Naive thymus-derived CD4-positive, alpha-beta T cell (primary cell): ENCODE data around the gene CLNK. TPM values are rescaled to one million over a fixed set of nuclear protein-coding genes. Genes with fewer than 3 reads are reported as not detected.

Experiments used
- ATAC-seq: fragments of 150-1000 bp; cut with Tn5 transposase; 2 replicates; pipeline ENCODE4 v1.10.0; 2021; ENCODE audit warnings: mild to moderate bottlenecking, moderate library complexity
- CTCF ChIA-PET: fragments of 350-600 bp; sonication (Branson Sonifier 250); formaldehyde crosslinking; loops from one replicate; lab custom pipeline; 2021; ENCODE audit warnings: antibody characterized with exemption; lab: Charles Lee
- POLR2A ChIA-PET: fragments of 350-600 bp; sonication (Branson Sonifier 250); formaldehyde crosslinking; loops from one replicate; lab custom pipeline; 2021; ENCODE audit warnings: antibody characterized with exemption, inconsistent platforms; lab: Charles Lee
- DNase-seq, 9 donors: peaks; one replicate each; pipeline versions ENCODE4 v3.0.0 to v3.0.0-alpha.2; 2020 to 2022; ENCODE audit warnings: mixed read lengths in 1 of 9
- H3K27ac ChIP-seq: one replicate; pipeline ENCODE4 v1.7.0; 2013; ENCODE audit warnings: mild to moderate bottlenecking, low read depth, low read length, moderate library complexity
- H3K27me3 ChIP-seq, 2 donors: one replicate each; pipeline ENCODE4 v1.7.0; 2013; ENCODE audit warnings: low read length in 2 of 2, mild to moderate bottlenecking in 2 of 2, moderate library complexity in 2 of 2; ENCODE audit not compliant: control insufficient read depth in 2 of 2, insufficient read depth in 2 of 2
- H3K36me3 ChIP-seq, 3 experiments: 1 replicate in 2 of 3; 2 replicates in 1 of 3; pipeline ENCODE4 v1.7.0; 2013; ENCODE audit warnings: low read length in 3 of 3, mild to moderate bottlenecking in 3 of 3, moderate library complexity in 1 of 3; ENCODE audit not compliant: insufficient read depth in 3 of 3, control insufficient read depth in 2 of 3
- H3K4me1 ChIP-seq, 2 donors: one replicate each; pipeline ENCODE4 v1.7.0; 2013; ENCODE audit warnings: low read length in 2 of 2, mild to moderate bottlenecking in 2 of 2, moderate library complexity in 1 of 2; ENCODE audit not compliant: control insufficient read depth in 2 of 2, insufficient read depth in 2 of 2
- H3K4me3 ChIP-seq: 2 replicates; pipeline ENCODE4 v1.7.0; 2013; ENCODE audit warnings: mild to moderate bottlenecking, low read length
- H3K9me3 ChIP-seq, 3 experiments: 1 replicate in 2 of 3; 2 replicates in 1 of 3; pipeline ENCODE4 v1.7.0; 2013; ENCODE audit warnings: low read length in 3 of 3; ENCODE audit not compliant: control insufficient read depth in 2 of 3
- H3K27ac Mint-ChIP-seq, 9 donors: one replicate each; pipeline ENCODE4 v1.8.0; 2020 to 2022; ENCODE audit warnings: mixed read lengths in 9 of 9, mild to moderate bottlenecking in 8 of 9, moderate library complexity in 5 of 9, inconsistent platforms in 2 of 9
- H3K27me3 Mint-ChIP-seq, 5 donors: one replicate each; pipeline ENCODE4 v1.8.0; 2021 to 2022; ENCODE audit warnings: mixed read lengths in 5 of 5, mild to moderate bottlenecking in 1 of 5
- H3K36me3 Mint-ChIP-seq, 5 donors: one replicate each; pipeline ENCODE4 v1.8.0; 2020 to 2022; ENCODE audit warnings: mixed read lengths in 5 of 5, mild to moderate bottlenecking in 3 of 5, inconsistent platforms in 1 of 5
- H3K4me1 Mint-ChIP-seq, 7 donors: one replicate each; pipeline ENCODE4 v1.8.0; 2020 to 2022; ENCODE audit warnings: mixed read lengths in 7 of 7, mild to moderate bottlenecking in 3 of 7, inconsistent platforms in 1 of 7
- H3K4me3 Mint-ChIP-seq, 10 donors: one replicate each; pipeline ENCODE4 v1.8.0; 2020 to 2022; ENCODE audit warnings: mild to moderate bottlenecking in 10 of 10, mixed read lengths in 10 of 10, moderate library complexity in 6 of 10, inconsistent platforms in 2 of 10
- H3K9me3 Mint-ChIP-seq, 11 donors: one replicate each; pipeline ENCODE4 v1.8.0; 2020 to 2022; ENCODE audit warnings: mixed read lengths in 11 of 11, mild to moderate bottlenecking in 4 of 11, inconsistent platforms in 1 of 11, moderate library complexity in 1 of 11
- intact Hi-C, 2 donors: fragments of 100-400 bp; cut with micrococcal nuclease; formaldehyde crosslinking; loops; one replicate each; pipeline ENCODE4 v1.15.1; 2023
- polyA plus RNA-seq, 2 donors: library from polyadenylated mRNA; unstranded; fragments of 300-500 nt; fragmentation: Illumina TruSeq; gene quantifications; one replicate each; pipeline ENCODE4 v1.2.3, GENCODE V29; 2021
- total RNA-seq, 6 experiments: library from RNA in 5 of 6; stranded (reverse) in 5 of 6; gene quantifications; 1 replicate in 5 of 6; 2 replicates in 1 of 6; pipeline ENCODE4 v1.2.3 and lab custom pipeline; 2021 to 2026

CLNK gene
- total and polyA plus RNA-seq, 7 experiments from 2014 or later = 0.13 to 0.66 (median 0.22) TPM; not detected in 4

DNA sequence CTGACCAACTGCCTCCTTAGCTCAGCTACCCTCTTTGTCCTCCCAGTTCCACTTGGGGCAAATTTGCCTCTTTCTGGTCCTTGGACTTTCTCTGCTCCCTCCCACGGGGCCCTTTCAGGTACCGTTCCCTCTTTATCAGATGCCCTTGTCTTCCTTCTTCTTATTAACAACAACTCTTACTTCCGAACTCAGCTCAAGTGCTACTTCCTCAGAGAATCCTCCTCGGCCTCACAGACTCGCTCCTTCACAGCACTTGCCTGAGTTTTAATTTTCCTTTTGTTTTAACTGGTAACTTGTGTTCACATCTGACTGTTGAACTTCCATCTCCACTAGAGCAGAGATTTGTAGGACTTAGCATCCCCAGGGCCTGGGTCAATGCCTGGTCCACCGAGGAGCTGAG, 85.7 kb downstream of the CLNK start:
- no peak for DNase-seq
- no peak overlapping the region for H3K27ac Mint-ChIP-seq
- H3K4me3 Mint-ChIP-seq = no peak overlapping the region
- Histone ChIP-seq H3K27ac (no peak overlapping the region), H3K36me3 (no peaks in the 10 kb centered on the region), H3K4me1 (no peaks in the 10 kb centered on the region), H3K9me3 (no peaks in the 10 kb centered on the region), H3K4me3 (no peak overlapping the region), H3K27me3 (no peaks in the 10 kb centered on the region)
- H3K27me3 Mint-ChIP-seq = peaks cover 0 to 2% (median 0%) of the 10 kb centered on the region in 5 donors
- no peaks in the 10 kb centered on the region for H3K36me3 Mint-ChIP-seq
- CTCF ChIA-PET = interaction anchor here (0.6 to 1.4 kb wide), 2 partner anchors 438 to 580 kb away, joined by 3 to 4 read pairs; no protein-coding TSS in a partner anchor
- H3K9me3 Mint-ChIP-seq = no peaks in the 10 kb centered on the region
- POLR2A ChIA-PET = no interaction called here
- intact Hi-C loops = no loop called here
- no peaks in the 10 kb centered on the region for H3K4me1 Mint-ChIP-seq
- ATAC-seq = no peak

- POLR2A ChIA-PET = no interaction called here
- intact Hi-C loops = no loop called here
- Mint-ChIP-seq H3K27me3 (peaks cover 0 to 2% (median 0%) of the 10 kb centered on the region in 5 donors), H3K36me3 (no peaks in the 10 kb centered on the region), H3K4me1 (no peaks in the 10 kb centered on the region), H3K27ac (no peak overlapping the region), H3K4me3 (no peak overlapping the region), H3K9me3 (no peaks in the 10 kb centered on the region)
- no peak for DNase-seq
- H3K9me3 ChIP-seq = no peaks in the 10 kb centered on the region
- H3K27me3 ChIP-seq = no peaks in the 10 kb centered on the region
- H3K27ac ChIP-seq = no peak overlapping the region
- CTCF ChIA-PET = no interaction called here
- H3K4me3 ChIP-seq = no peak overlapping the region
- no peaks in the 10 kb centered on the region for H3K4me1 ChIP-seq
- H3K36me3 ChIP-seq = no peaks in the 10 kb centered on the region
- no peak for ATAC-seq
These were observed 87.8 kb downstream of the CLNK start for GRCh38 chr4:10596586-10597290.

DNA sequence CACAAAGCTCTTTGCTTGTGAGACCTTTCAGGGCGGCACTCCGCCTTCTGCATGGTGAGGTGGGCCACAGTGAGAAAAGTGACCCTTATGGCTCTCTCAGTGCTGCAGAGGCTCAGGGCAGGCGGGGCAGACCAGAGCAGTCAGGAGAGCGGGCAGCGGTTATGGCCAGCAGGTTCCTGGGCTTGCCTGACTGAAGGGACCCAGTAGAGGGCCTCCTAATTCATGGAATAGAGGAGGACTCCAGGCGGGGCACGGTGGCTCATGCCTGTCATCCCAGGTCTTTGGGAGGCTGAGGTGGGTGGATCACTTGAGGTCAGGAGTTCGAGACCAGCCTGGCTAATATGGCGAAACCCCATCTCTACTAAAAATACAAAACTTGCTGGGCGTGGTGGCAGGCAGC, 91.4 kb downstream of the CLNK start:
- ATAC-seq = no peak
- peaks cover 0 to 4% (median 0%) of the 10 kb centered on the region in 5 donors for H3K27me3 Mint-ChIP-seq
- no peak overlapping the region for H3K27ac ChIP-seq
- H3K4me3 Mint-ChIP-seq = no peak overlapping the region
- no peak overlapping the region for H3K27ac Mint-ChIP-seq
- no peaks in the 10 kb centered on the region for H3K36me3 Mint-ChIP-seq
- POLR2A ChIA-PET = interaction anchor here (0.6 kb wide), 1 partner anchor 136 kb away, joined by 3 read pairs; the partner anchor contains the start of gene ZNF518B
- H3K9me3 Mint-ChIP-seq = no peaks in the 10 kb centered on the region
- no peaks in the 10 kb centered on the region for H3K36me3 ChIP-seq
- CTCF ChIA-PET = no interaction called here
- H3K4me1 Mint-ChIP-seq = peaks cover 10 to 30% (median 24%) of the 10 kb centered on the region in 7 donors
- H3K9me3 ChIP-seq = no peaks in the 10 kb centered on the region
- intact Hi-C loops = no loop called here
- no peak overlapping the region for H3K4me3 ChIP-seq
- H3K4me1 ChIP-seq = peaks cover 14 to 19% of the 10 kb centered on the region in 2 donors
- DNase-seq = no peak
- H3K27me3 ChIP-seq = no peaks in the 10 kb centered on the region

DNA sequence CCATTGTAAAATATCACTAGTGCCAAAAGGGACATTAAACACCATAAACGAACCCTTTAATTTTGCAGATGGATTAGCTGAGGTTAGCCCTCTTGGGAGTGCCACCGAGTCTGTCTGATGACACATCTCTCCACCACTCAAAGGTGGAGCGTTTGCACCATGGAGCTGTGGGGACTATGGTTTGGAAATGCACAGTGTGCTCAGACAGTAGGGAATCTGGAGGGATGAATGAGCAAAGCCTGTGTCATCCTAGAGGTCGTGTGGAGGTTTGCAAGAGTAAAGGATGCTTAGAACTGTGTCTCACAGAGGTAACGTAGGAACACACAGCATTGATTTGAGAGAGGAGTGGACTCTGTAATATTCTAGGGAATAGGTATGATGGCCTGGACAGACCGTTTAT, 93.7 kb downstream of the CLNK start:
- Histone ChIP-seq H3K9me3 (no peaks in the 10 kb centered on the region), H3K36me3 (no peaks in the 10 kb centered on the region), H3K27ac (no peak overlapping the region), H3K4me1 (peaks cover 22 to 24% of the 10 kb centered on the region in 2 donors), H3K4me3 (no peak overlapping the region), H3K27me3 (no peaks in the 10 kb centered on the region)
- ChIA-PET CTCF (interaction anchor here (1.2 kb wide), 1 partner anchor 19 kb away, joined by 3 read pairs; no protein-coding TSS in a partner anchor), POLR2A (interaction anchor here (1.3 kb wide), 1 partner anchor 14 kb away, joined by 4 read pairs; no protein-coding TSS in a partner anchor)
- Mint-ChIP-seq H3K27me3 (peaks cover 0 to 4% (median 0%) of the 10 kb centered on the region in 5 donors), H3K9me3 (no peaks in the 10 kb centered on the region), H3K36me3 (no peaks in the 10 kb centered on the region), H3K4me1 (peaks cover 15 to 39% (median 33%) of the 10 kb centered on the region in 7 donors), H3K4me3 (no peak overlapping the region), H3K27ac (no peak overlapping the region)
- intact Hi-C loops = no loop called here
- DNase-seq = no peak
- no peak for ATAC-seq

DNA sequence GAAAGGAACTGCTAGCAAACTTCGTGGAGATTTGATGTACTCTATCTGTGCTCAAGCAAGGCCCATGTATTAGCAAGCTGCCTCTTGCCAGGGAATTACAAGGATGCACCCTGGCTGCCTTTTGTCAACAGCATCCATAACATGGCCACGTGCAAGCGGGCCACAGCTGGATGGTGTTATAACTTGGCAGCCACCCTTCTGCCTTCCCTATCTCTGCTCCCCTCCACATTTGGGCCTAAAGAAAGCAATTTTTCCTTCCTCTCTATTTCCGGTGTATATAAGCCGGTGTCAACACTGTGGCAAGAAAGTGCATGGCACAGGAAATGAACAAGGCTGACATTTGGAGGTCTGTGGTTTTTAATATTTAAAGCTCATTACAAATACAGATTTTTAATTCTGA, 94.8 kb downstream of the CLNK start:
- DNase-seq = peak in 3 of 9 donors; percentile 7 to 35 (median 18)
- peak overlapping the region in 2 of 9 donors; percentile 40 to 48 for H3K27ac Mint-ChIP-seq
- no peak overlapping the region for H3K4me3 ChIP-seq
- no peaks in the 10 kb centered on the region for H3K9me3 Mint-ChIP-seq
- no peaks in the 10 kb centered on the region for H3K36me3 Mint-ChIP-seq
- H3K27me3 ChIP-seq = no peaks in the 10 kb centered on the region
- H3K27me3 Mint-ChIP-seq = peaks cover 0 to 4% (median 0%) of the 10 kb centered on the region in 5 donors
- H3K4me1 ChIP-seq = peaks cover 22 to 24% of the 10 kb centered on the region in 2 donors
- no peak overlapping the region for H3K27ac ChIP-seq
- H3K4me1 Mint-ChIP-seq = peaks cover 15 to 40% (median 33%) of the 10 kb centered on the region in 7 donors
- POLR2A ChIA-PET = interaction anchor here (1.3 kb wide), 1 partner anchor 13 kb away, joined by 4 read pairs; no protein-coding TSS in a partner anchor
- H3K36me3 ChIP-seq = no peaks in the 10 kb centered on the region
- CTCF ChIA-PET = interaction anchor here (0.5 kb wide), 1 partner anchor 836 kb away, joined by 3 read pairs; no protein-coding TSS in a partner anchor
- no peaks in the 10 kb centered on the region for H3K9me3 ChIP-seq
- intact Hi-C loops = loop anchor here (10.0 kb wide), 2 partner anchors 505 to 1135 kb away; no protein-coding TSS in a partner anchor
- peak overlapping the region in 6 of 10 donors; percentile 10 to 50 (median 33) for H3K4me3 Mint-ChIP-seq
- ATAC-seq = peak; percentile 20

- no peak for DNase-seq
- Mint-ChIP-seq H3K36me3 (no peaks in the 10 kb centered on the region), H3K9me3 (no peaks in the 10 kb centered on the region), H3K4me3 (peak overlapping the region in 2 of 10 donors; percentile 27 to 44), H3K27me3 (peaks cover 0 to 4% (median 0%) of the 10 kb centered on the region in 5 donors), H3K27ac (peak overlapping the region in 1 of 9 donors; percentile 48), H3K4me1 (peaks cover 15 to 44% (median 33%) of the 10 kb centered on the region in 7 donors)
- Histone ChIP-seq H3K4me3 (no peak overlapping the region), H3K27ac (no peak overlapping the region), H3K4me1 (peaks cover 22 to 24% of the 10 kb centered on the region in 2 donors), H3K27me3 (no peaks in the 10 kb centered on the region), H3K9me3 (no peaks in the 10 kb centered on the region), H3K36me3 (no peaks in the 10 kb centered on the region)
- ATAC-seq = no peak
- ChIA-PET POLR2A (interaction anchor here (1.3 kb wide), 1 partner anchor 12 kb away, joined by 4 read pairs; no protein-coding TSS in a partner anchor), CTCF (no interaction called here)
- intact Hi-C loops = loop anchor here (10.0 kb wide), 2 partner anchors 505 to 1135 kb away; no protein-coding TSS in a partner anchor
These were observed 95.2 kb downstream of the CLNK start for GRCh38 chr4:10589321-10589720.
